Activated CD4-positive, alpha-beta T cell treated with anti-CD3 and anti-CD28 coated beads, Interleukin-10, Interleukin-2, amounts not matched to agents 100 ng/mL and 50 ng/mL, durations not matched to agents 16 hours and 8 hours (primary cell): ENCODE data around the gene UNC13A.

ENCODE experiments used
- DNase-seq: peaks from one replicate; pipeline ENCODE4 v3.0.0-alpha.2; 2020

UNC13A gene

DNA sequence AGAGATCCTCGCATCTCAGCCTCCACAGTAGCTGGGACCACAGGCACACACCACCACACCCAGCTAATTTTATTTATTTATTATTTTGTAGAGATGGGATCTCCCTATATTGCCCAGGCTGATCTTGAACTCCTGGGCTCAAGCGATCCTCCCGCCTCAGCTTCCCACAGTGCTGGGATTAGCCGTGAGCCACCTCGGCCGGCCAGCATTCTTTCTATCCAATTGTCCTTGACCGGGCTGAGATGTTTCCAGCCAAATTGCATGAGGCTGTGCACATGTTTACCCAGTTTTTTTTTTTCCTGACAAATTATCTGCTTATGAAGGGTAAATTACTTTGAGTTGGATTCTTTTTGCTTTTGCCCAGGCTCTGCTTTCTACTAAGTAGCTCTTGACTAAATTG is 28.2 kb downstream of the UNC13A start:
- no peak for DNase-seq

DNA sequence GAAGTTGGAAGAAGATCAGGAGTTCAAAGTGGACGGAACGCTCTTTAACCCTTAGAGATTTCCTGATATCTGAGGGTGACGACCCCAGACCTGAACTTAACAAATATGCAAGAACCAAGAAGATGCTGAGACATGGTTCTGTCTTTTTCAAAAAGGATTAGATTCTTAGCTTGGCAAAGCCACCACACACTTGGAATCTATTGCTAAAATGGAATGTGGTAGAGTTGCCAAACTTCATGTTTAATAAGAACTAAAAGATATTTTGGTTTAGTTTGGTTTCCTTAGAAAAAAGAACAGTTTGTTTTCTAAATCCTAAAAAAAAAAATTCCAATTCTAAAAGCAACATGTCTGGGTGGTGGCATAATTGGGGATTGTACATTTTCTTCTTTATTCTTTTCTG is 29.5 kb downstream of the UNC13A start:
- DNase-seq, result no peak

DNA sequence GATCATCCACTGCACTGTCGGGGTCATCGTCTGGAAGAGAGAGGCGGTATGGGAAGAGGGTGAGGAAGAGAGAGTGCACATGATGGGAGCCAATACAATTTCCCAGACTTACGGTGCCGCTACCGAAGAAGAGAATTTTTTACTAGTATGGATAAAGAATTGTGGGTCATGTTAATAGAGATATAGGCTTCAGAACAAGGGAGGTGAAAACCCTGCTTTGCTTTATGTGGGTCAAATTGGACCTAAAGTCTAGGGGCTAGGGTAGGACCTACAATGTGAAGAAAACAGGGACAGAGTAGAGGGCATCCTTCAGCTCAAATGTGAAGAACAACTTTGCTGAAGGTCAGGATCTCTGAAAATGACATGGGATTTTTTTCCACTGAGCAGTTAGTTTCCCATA is 29.9 kb downstream of the UNC13A start:
- DNase-seq, result no peak

DNA sequence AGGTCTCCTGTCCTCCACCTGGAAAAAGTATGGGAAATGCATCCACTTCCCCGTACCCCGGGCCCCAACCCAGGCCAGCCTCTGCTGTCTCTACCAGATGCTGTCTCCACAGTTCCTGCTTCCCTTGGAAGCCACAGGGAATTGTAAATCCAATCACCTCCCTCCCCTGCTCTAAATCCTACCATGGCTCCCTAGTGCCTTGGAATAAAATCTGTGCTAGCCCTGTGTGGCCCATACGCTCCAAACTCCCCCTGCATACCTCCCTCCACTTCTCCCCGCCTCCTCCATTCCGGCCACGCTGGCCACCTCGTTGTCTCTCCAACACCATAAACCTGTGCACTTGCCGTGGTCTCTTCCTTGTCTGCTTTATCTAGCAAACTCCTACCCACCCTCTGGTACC is 31.2 kb downstream of the UNC13A start:
- DNase-seq, result no peak

DNA sequence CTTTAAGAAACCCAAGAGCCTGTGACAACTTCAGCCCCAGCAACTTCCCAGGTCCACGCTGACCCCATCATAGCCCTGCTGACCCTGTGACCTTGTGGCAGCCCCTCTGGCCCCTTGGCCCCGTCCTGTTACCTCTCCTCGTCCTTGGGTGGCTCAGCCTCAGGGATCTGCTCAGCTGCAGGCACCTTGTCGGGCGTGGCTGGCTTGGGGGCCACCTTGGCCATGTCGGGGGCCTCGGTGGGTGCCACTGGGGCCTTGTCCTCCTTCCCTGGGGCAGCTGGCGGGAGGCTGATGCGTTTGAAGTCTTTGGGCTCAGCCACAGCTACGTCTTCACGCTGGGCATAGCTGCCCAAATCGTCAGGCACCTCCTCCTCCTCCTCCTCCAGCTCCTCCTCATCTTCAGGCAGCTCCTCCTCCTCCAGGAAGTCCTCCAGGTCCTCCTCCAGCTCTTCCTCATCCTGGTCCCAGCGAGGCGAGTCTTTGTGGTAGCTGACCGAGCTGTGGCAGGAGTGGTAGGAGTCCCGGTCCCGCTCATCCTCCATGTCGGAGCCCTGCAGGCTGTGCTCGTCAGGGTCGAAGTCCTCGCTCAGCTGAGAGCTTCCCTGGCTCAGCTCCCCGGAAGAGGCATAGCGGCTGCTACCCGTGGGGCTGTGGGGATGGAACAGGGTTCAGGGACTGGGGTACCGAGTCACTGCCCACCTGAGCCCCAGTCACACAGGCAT is 32.2 kb downstream of the UNC13A start:
- no peak for DNase-seq

DNA sequence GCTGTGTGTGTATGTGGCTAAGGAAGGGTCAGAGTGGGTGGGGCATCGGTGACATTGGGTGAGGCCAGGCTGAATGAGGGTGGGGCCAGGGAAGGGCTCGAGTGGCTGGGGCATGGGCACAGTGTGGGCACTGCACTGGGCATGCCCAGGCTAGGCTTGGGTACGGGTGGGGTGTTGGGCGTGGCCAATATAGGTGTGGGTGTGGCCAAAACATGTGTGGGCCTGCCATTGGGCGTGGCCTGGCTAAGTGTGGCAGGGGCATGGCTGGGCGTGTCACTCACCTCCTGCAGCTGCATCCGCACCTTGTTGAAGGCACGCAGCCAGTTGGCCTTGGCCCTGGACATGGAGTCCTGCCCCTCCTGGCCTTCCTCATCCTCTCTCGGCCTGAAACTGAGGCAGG is 33.2 kb downstream of the UNC13A start:
- peak; percentile 23 for DNase-seq

DNA sequence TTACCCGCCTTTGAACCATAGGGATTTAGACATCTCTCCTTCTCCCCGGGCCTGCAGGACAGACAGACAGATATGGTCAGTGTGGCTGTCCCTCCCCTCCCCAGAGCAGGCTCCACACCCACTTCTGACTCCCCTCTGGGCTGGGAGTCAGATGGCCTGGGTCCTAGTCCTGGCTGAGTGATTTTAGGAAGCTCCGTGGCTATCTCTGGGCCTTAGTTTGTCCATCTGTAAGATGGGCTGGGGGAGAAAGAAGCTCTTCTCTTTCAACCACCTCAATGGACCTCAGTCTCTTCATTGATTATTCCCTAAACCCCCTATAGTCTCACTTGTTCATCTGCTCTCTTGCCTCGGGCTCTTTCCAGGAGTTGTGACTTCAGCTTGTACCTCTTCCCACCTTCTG is 35.5 kb downstream of the UNC13A start:
- DNase-seq, result no peak

DNA sequence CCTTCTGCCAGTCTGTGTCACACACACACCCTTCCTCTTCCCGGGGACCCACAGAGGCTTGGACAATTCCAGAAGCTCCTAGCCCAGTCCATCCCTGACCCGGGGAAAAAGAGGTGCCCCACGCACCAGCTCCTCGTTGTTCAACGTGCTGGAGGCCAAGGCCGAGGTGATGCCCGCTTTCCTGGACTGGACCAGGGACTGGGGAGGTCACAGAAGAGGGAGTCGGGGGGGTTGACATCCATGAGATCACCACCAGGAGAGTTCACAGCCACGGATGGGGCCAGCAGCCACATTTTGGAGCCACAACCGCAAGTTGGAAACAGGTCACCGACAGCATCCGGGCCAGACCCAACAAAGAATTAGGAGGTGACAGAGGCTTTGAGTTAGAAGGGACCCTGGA is 39.4 kb downstream of the UNC13A start:
- no peak for DNase-seq

DNA sequence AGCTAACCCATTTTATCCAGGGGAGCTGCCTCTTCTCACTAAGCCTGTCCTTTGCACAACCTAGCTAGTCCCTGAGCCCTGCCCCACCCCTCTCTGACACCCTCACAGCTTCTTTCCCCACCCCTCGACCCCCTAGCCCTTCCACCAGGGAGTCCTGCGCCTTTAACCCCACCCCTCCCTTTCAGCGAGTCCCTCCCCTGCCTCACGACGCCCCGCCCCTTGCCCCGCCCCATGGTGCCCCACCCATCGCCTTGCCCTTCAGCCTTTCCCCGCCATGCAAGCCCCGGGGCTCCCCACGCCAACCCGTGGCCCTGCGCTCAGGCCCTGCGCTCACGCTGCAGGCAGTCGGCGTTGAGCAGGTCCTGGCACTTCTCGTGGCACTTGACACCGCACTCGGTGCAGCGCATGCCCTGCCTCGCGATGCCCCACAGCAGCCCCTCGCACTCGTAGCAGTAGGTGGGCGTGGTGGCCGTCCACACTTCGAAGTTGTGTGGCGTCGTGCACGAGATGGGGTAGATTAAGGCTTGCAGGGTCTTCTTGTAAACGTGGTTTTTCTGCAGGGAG is 40.0 kb downstream of the UNC13A start:
- peak; percentile 4 for DNase-seq

DNA sequence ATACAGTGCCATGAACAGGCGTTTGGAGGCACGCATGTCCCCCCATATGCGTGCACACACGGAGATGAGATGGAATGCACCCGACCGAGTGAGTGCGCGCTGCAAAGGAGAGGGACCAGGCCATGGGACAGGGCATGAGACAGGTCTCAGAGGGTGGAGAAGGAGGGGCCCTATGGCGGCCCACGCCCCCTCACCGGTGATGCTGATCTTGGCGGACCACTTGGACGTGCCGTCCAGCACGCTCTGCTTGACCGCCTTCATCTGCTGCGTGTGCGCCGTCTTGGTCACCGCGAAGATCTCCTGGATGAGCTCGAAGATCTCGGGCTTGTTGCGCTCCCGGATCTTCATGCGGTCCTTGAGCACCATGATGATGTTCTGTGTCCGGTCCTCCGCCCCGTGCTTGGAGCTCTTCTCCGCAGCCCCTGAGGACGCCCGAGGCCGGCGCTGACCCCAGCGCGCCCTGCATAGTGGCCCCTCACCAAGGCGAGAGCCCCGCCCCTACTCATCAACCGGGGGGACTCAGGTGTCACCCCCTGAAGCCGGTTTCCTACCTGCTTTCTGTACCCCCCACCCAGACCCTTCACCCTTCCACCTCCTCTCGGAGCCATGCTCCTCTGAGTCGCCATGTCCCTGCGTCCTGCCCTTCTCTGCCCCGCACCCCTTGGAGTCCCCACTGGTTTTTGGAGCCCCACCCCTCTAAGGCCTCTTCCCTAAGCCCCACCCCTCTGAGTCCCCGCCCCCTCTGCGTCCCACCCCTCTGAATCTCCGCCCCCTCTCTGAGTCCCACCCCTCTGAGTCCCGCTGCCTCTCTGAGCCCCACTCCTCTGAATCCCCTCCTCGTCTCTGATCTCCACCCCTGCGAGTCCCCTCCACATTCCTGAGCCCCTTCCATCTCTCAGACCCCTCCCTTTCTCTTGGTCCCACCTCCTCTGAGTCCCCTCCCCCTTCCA is 40.8 kb downstream of the UNC13A start:
- no peak for DNase-seq

DNA sequence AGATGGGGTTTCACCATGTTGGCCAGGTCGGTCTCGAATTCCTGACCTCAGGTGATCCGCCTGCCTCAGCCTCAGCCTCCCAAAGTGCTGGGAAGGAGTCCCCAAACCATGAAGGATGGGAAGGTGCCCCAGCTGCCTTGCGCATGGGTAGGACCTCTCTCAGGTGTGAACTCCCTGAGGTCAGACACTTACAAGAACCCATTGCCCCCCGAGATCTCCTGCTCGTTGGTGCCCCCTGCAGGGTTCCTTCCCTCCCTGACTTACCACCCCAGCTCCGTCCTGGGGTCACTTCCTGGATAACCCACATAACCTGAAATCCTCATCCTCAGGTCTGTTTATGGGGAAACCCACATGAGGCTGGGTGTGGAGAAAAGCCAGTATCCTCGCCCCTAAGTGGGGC is 41.7 kb downstream of the UNC13A start:
- DNase-seq, result no peak

DNA sequence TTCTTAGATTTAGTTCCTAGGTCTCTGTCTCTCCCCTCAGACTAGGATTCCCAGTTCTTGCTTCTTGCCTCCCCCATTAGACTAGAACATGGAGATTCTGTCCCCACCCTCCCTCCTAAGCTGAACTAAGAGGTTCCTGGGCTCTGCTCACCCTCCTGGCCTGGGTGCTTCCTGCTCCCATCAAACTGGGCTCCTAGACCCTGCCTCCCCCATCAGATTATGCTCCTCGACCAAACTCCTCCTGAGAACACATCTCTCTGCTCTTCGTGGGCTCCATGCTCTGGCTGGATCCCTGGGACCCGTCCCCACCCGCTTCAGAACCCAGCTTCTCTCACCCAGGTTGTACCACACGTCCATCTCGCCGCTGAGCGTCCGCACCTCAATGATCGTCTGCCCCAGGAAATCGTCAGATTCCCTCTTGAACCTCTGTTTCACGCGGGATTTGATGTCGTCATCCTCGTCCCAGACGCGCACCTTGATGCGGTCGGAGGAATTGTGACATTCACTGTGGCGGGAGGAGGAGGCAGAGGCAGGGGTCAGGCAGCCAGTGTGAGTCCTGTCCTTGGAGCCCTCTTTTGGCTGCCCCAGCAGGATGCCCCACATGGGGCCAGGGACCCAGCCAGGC is 42.7 kb downstream of the UNC13A start:
- no peak for DNase-seq

DNA sequence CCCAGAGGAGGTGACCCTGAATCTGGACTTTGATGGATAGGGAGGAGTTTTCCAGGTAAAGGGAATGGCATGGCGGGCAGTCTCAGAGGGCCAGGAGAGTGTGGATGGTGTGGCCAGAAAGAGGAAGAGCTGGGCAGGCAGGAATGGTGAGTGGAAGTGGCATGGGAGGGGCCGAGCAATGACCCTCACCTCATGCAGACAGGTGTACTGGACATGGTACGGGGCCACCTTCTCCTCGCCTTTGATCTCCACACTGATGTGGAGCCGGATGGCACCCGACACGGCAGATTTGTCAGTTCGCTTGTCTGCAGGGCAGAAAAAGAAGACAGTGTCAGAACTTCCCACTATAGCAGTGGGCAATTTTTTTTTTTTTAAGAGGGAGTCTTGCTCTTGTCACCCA is 45.5 kb downstream of the UNC13A start:
- no peak for DNase-seq

DNA sequence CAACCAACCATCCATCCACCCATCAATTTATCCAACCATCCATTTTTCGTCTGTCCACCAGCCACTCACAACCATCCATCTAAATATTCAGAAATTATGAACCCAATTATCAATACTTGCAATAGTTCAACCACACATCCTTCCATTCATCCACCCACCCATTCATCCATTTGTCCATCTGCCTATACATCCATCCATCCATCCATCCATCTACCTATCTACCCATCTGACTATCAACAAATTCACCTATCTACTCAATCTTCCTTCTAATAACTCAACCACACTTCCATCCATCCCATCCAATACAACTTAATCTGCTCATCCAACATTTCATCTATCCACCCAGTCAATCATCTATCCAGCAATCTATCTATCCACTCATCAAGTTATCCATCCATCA is 46.3 kb downstream of the UNC13A start:
- DNase-seq, result no peak

DNA sequence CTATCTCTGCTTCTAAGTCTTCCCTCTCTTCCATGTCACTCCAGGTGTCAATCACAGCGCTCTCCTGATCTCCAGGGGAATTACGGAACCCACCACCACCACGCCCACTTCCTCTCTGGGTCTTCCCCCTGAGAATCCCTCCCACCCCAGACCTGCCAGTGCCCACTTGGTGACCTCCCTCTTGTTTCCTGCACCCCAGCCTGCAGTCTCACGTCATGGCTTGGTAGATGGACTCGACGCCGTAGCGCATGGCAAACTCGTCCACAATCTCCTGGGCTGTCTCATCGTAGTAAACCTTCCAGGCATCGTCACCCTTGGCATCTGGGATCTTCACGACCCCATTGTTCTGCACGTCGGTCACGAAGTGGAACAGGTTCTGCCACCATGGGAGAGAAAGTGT is 47.0 kb downstream of the UNC13A start:
- DNase-seq, result no peak

DNA sequence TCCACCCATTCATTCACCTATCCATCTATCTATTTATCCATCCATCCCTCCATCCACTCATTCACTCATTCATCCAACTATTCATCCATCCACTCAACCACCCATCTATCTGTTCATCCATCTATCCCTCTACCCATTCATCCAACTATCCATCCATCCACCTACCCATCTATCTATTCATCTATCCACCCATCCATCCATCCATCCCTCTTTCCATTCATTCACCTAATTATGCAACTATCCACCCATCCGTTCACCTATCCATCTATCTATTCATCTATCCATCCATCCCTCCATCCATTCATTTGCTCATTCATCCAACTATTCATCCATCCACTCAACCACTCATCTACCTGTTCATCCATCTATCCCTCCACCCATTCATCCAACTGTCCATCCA is 54.5 kb downstream of the UNC13A start:
- no peak for DNase-seq

DNA sequence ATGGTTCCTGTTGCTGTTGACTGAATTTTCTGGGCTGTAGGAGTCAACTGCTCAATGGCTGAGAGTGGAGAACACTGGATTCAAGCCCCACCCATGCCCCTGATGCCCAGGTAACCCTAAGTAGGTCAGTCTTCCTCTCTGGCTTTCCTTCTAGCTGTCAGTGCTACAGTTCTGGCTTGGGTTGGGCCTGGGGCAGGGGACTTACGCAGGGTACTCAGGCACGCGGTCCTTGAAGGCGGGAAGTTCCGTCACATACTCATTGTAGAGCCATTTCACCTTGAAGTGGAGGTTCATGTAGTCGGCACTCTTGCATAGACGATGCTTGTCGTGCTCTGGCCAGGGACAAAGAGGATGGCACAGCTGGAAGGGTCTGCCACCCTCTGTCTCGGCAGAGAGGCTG is 55.6 kb downstream of the UNC13A start:
- DNase-seq, result no peak

DNA sequence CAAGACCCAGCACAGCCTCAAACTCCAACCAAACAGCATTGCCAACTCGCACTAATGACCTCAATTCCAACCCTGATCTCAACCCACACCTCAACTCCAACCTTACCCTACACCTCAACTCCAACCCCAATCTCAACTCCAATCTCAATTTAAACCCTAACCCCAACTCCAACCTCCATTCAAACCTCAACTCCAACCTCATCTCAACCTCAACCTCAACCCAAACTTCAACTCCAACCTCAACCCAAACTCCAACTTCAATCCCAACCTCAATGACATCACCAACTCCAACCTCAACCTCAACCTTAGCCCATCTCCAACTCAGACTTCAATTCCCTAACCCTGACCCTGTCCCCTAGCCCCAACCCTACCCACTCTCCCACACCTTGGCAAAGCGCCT is 58.4 kb downstream of the UNC13A start:
- DNase-seq, result no peak

DNA sequence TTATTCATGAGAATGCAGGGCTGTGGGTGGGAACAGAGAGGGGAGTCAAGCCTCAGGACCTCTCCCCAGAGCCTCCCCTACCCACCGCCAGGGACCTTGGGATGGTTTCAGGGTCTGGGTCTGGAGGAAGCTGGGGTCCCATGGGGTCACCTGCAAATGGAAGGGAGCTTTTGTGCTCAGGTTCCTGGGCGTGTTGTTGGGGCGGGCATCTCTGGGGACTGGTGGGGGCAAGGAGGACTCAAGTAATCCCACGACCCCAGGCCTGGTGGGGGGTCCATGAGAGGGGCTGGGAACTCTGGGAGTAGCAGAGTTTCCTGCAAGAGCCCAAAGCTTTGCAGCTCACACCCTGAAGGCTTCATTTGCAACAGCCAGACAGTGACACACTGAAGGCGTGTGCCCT is 60.2 kb downstream of the UNC13A start:
- no peak for DNase-seq

DNA sequence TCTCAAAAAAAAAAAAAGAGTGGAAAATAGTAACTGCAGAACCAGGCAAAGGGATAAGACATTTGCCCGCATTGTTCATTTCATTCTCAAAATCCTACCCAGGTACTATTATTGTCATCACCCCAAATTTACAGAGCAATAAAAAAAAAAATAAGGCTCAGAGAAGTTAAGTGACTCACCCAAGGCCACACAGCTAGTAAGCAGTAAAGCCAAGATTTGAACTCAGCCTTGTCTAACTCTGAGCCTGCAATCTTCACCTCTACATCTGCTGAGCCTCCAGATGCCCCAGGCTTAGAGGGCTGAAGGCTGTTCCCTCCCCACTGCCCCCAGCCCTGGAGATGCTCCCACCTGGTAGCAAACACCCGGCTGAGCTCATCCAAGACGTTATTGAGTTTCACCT is 61.0 kb downstream of the UNC13A start:
- no peak for DNase-seq

DNA sequence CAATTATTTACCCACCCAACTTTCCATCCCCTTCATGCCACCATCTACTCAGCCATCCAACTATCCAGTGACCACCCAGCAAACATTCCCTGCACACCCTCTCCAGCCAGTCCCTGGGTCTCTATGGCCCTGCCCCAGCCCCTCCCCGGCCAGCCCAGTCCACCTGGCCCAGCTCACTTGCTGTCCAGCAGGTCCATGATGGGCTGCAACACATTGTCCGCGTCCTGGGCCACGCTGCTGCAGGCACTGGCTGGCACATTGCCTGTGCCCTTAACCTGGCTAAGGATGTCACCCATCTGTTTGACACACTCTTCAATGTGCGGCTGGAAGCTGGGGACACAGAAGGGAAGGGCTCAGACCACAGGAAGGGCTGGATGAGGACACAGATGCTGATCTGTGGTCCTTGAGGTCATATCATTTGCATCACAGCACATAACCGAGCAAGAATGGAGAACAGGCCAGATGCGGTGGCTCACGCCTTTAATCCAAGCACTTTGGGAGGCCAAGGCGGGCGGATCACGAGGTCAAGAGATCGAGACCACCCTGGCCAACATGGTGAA is 61.6 kb downstream of the UNC13A start:
- DNase-seq, result no peak

DNA sequence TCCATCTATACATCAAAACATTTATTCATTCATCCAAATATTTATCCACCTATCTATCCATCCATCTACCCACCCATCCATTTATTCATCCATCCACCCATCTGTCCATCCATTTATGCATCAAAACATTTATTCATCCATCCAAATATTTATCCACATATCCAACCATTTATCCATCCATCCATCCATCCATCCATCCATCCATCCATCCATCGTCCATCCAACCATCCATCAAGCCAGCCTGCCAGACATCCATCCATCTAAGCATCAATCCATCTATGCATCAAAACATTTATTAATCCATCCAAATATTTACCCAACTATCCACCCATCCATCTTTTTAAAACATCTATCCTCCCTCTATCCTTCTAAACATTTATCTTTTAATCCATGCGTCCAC is 62.2 kb downstream of the UNC13A start:
- no peak for DNase-seq

DNA sequence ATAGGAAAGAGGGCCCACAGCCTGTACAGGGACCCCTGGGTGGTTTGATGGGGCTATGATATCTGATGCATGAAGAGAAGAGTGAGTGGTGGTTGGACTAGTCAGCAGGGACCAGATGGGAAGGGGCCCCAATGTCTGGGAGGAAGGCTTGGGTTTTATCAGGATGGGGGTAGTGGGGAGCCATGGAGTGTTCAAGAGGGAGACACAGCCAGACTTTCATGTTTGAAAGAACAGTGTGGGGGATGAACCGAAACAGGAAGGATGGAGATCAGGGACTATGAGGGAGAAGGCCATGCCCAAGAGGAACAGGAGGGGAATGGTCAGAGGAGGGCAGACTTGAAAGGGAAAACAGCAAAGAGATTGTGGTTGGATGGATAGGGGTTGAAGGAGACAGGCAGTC is 63.1 kb downstream of the UNC13A start:
- no peak for DNase-seq
